MM.1S (cell line): Measurements from ENCODE around the gene MID1.

Source experiments
- DNase-seq: peaks from one replicate; pipeline ENCODE4 v3.0.0-alpha.2; 2015
- H2AFZ ChIP-seq: fragments of 300-600 bp; sonication (generic); 2 replicates; pipeline ENCODE4 v1.6.0; 2016; ENCODE audit warnings: antibody characterized with exemption, low read length
- H3F3A ChIP-seq: fragments of 300-600 bp; sonication (generic); 2 replicates; pipeline ENCODE4 v1.6.1; 2016; ENCODE audit warnings: mild to moderate bottlenecking, antibody characterized with exemption, low read length, moderate library complexity, mixed read lengths; ENCODE audit not compliant: insufficient read depth
- H3K27ac ChIP-seq: fragments of 300-600 bp; sonication (generic); 2 replicates; pipeline ENCODE4 v1.5.1; 2016; ENCODE audit warnings: mild to moderate bottlenecking, low read length
- H3K27me3 ChIP-seq: fragments of 300-600 bp; sonication (generic); replicated peaks from 2 replicates; pipeline ENCODE4 v1.6.0; 2016; ENCODE audit warnings: low read length; ENCODE audit not compliant: insufficient read depth
- H3K36me3 ChIP-seq: fragments of 300-600 bp; sonication (generic); replicated peaks from 2 replicates; pipeline ENCODE4 v1.6.1; 2016; ENCODE audit warnings: mild to moderate bottlenecking, low read length, mixed read lengths; ENCODE audit not compliant: insufficient read depth
- H3K4me1 ChIP-seq: fragments of 300-600 bp; sonication (generic); 2 replicates; pipeline ENCODE4 v1.6.1; 2016; ENCODE audit warnings: low read length, mixed read lengths
- H3K4me2 ChIP-seq: fragments of 300-600 bp; sonication (generic); 2 replicates; pipeline ENCODE4 v1.6.0; 2016; ENCODE audit warnings: low read depth, low read length
- H3K4me3 ChIP-seq: fragments of 300-600 bp; sonication (generic); 2 replicates; pipeline ENCODE4 v1.5.1; 2016; ENCODE audit warnings: low read length, mixed read lengths
- H3K79me2 ChIP-seq: fragments of 300-600 bp; sonication (generic); 2 replicates; pipeline ENCODE4 v1.6.1; 2016; ENCODE audit warnings: mixed run types, low read length, mixed read lengths
- H3K9ac ChIP-seq: fragments of 300-600 bp; sonication (generic); 2 replicates; pipeline ENCODE4 v1.6.1; 2016; ENCODE audit warnings: low read length, mixed read lengths
- H3K9me2 ChIP-seq: fragments of 300-600 bp; sonication (generic); replicated peaks from 2 replicates; pipeline ENCODE4 v1.6.1; 2016; ENCODE audit warnings: mild to moderate bottlenecking, low read length, mixed read lengths; ENCODE audit not compliant: insufficient read depth
- H3K9me3 ChIP-seq: fragments of 300-600 bp; sonication (generic); replicated peaks from 2 replicates; pipeline ENCODE4 v1.6.1; 2016; ENCODE audit warnings: mild to moderate bottlenecking, low read length, mixed read lengths; ENCODE audit not compliant: insufficient read depth
- H4K20me1 ChIP-seq: fragments of 300-600 bp; sonication (generic); 2 replicates; pipeline ENCODE4 v1.6.1; 2016; ENCODE audit warnings: mild to moderate bottlenecking, low read length, moderate library complexity, mixed read lengths; ENCODE audit not compliant: insufficient read depth
- CTCF ChIP-seq: fragments of 300-600 bp; sonication (generic); IDR thresholded peaks from 2 replicates; pipeline ENCODE4 v1.5.1; 2016; ENCODE audit warnings: antibody characterized with exemption, low read length, mixed read lengths
- EZH2 ChIP-seq: fragments of 300-600 bp; sonication (generic); optimal IDR thresholded peaks from 2 replicates; pipeline ENCODE3; 2017; ENCODE audit warnings: low read depth, mild to moderate bottlenecking, antibody characterized with exemption, low read length, mixed read lengths
- EZH2phosphoT487 ChIP-seq: fragments of 300-600 bp; sonication (generic); IDR thresholded peaks from 2 replicates; pipeline ENCODE4 v1.6.1; 2018; ENCODE audit warnings: antibody characterized with exemption, low read length

Gene MID1

DNA sequence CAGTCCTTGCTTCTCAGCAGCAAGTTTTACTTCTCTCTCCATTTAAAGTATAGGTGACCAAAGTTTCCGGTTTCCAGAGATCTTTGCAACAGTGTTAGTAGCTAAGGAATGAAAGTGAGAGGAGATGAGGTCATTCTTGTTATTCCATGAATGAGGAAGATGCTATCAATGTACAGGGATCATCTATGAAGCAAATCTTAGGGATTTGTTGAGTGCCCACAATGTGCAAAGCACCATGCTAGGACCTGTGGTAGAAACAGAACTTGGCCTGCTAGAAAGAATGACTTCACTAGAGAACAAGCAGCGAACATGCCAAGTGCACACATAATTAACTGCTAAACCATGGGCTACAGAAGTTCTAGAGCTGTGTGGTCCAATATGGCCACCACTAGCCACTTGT lies 112.5 kb downstream of the MID1 start:
- H3K4me3 ChIP-seq, result no peak overlapping the region
- H4K20me1 ChIP-seq, result no peaks in the 10 kb centered on the region
- no peak for DNase-seq
- no peaks in the 10 kb centered on the region for H3K27me3 ChIP-seq
- no peak overlapping the region for H3K4me2 ChIP-seq
- H3K9ac ChIP-seq, result no peak overlapping the region
- H3K36me3 ChIP-seq, result no peaks in the 10 kb centered on the region
- H3K79me2 ChIP-seq, result no peaks in the 10 kb centered on the region
- TF ChIP-seq CTCF, result no peak
- TF ChIP-seq EZH2phosphoT487, result no peak
- no peak for TF ChIP-seq EZH2
- H3F3A ChIP-seq, result no peaks in the 10 kb centered on the region
- no peaks in the 10 kb centered on the region for H3K9me2 ChIP-seq
- no peak overlapping the region for H3K27ac ChIP-seq
- no peak overlapping the region for H2AFZ ChIP-seq
- no peaks in the 10 kb centered on the region for H3K4me1 ChIP-seq
- no peaks in the 10 kb centered on the region for H3K9me3 ChIP-seq

DNA sequence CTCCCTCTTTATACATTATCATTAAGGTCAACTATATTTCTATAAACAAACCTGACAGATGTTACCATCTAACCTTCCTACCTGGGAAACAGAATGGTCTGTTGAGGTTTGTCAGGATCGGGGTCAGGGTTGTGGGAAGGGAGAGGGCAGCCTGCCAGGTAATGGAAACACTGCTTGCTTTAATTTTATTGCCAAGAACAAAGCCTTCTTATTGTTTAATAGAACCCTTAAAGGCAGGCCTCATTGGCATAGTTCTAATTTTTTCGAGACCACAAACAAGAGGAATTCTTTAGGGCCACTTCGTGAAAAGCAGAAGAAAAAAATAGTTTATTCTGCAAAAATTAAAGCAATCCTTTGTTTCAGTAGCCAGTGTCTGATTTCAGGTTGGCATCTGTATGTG lies 113.2 kb downstream of the MID1 start:
- Histone ChIP-seq H3K4me2 (no peak overlapping the region), H3F3A (no peaks in the 10 kb centered on the region), H3K4me3 (no peak overlapping the region), H3K79me2 (no peaks in the 10 kb centered on the region), H3K9ac (no peak overlapping the region), H3K36me3 (no peaks in the 10 kb centered on the region), H3K27me3 (no peaks in the 10 kb centered on the region), H4K20me1 (no peaks in the 10 kb centered on the region), H3K9me2 (no peaks in the 10 kb centered on the region), H3K9me3 (no peaks in the 10 kb centered on the region), H2AFZ (no peak overlapping the region), H3K4me1 (no peaks in the 10 kb centered on the region), H3K27ac (no peak overlapping the region)
- no peak for DNase-seq
- no peak for TF ChIP-seq EZH2
- TF ChIP-seq CTCF, result no peak
- TF ChIP-seq EZH2phosphoT487, result no peak

GRCh38 chrX:10506781-10507180 lies 113.6 kb downstream of the MID1 start:
- H3K27me3 ChIP-seq, result no peaks in the 10 kb centered on the region
- no peaks in the 10 kb centered on the region for H3K79me2 ChIP-seq
- no peak overlapping the region for H3K4me3 ChIP-seq
- no peak for DNase-seq
- H3F3A ChIP-seq, result no peaks in the 10 kb centered on the region
- TF ChIP-seq CTCF, result no peak
- TF ChIP-seq EZH2phosphoT487, result no peak
- TF ChIP-seq EZH2, result no peak
- no peaks in the 10 kb centered on the region for H3K4me1 ChIP-seq
- no peaks in the 10 kb centered on the region for H3K36me3 ChIP-seq
- H4K20me1 ChIP-seq, result no peaks in the 10 kb centered on the region
- H3K4me2 ChIP-seq, result no peak overlapping the region
- no peak overlapping the region for H3K9ac ChIP-seq
- no peak overlapping the region for H2AFZ ChIP-seq
- H3K27ac ChIP-seq, result no peak overlapping the region
- no peaks in the 10 kb centered on the region for H3K9me3 ChIP-seq
- H3K9me2 ChIP-seq, result no peaks in the 10 kb centered on the region
